ENCODE results near the gene DAAM1. TPM values are rescaled to one million over a fixed set of nuclear protein-coding genes. Genes with fewer than 3 reads are reported as not detected.

The DAAM1 gene
- total RNA-seq, 1 experiment from 2014 or later: 35.3 TPM

DNA sequence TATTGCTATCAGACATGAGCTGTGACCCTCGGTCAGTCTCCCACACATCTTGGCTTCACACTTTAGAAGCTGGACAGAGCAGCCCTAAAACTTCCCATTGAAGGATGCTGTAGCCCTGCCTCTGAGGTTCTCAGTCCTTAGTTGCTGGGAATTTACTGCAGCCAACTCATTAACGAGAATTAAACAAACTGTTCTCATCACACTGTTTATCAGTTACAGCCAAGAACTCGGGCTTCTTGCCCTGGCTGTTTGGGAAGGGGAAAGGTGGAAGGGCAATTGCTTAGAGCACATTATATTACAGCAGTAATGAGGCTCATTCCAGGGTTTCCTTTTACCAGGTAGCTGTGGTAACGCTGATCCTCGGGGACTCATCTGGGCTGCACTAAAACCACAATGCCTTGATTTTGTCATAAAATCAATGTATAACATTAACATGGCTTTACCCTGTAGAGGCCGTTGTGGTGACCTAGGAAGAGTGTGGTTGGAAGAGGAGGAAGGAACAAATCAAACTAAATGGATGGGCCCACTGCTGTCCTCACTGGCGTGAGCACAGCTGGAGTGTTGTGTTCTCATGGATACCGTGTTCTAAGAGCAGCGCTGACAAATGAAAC lies 189.6 kb downstream of the DAAM1 start:
- Mint-ChIP-seq H3K27me3 (ENCODE audit: insufficient read depth, unreplicated experiment) (peaks cover 3% of the 10 kb centered on the region), H3K36me3 (ENCODE audit: insufficient read depth, unreplicated experiment) (no peaks in the 10 kb centered on the region), H3K27ac (ENCODE audit: unreplicated experiment) (no peak overlapping the region), H3K4me1 (ENCODE audit: low read depth, unreplicated experiment) (peaks cover 7% of the 10 kb centered on the region), H3K4me3 (ENCODE audit: unreplicated experiment) (no peak overlapping the region), H3K9me3 (ENCODE audit: unreplicated experiment) (peaks cover 10% of the 10 kb centered on the region)
- Histone ChIP-seq H3K27me3 (replicated peaks; ENCODE audit: control insufficient read depth, insufficient read depth, low read length) (no peaks in the 10 kb centered on the region), H3K36me3 (ENCODE audit: control insufficient read depth, insufficient read depth, low read length) (no peaks in the 10 kb centered on the region), H3K4me3 (ENCODE audit: low read depth, low read length) (no peak overlapping the region), H3K9me3 (no peaks in the 10 kb centered on the region), H3K4me1 (no peaks in the 10 kb centered on the region)
- ChIA-PET POLR2A (no interaction called here), CTCF (no interaction called here)
- intact Hi-C loops (cut with micrococcal nuclease; ENCODE audit: unreplicated experiment): no loop called here
- no TSS peak for BruUV-seq (replicated peaks)
- no peak for DNase-seq
- TF ChIP-seq, protein P1, sequence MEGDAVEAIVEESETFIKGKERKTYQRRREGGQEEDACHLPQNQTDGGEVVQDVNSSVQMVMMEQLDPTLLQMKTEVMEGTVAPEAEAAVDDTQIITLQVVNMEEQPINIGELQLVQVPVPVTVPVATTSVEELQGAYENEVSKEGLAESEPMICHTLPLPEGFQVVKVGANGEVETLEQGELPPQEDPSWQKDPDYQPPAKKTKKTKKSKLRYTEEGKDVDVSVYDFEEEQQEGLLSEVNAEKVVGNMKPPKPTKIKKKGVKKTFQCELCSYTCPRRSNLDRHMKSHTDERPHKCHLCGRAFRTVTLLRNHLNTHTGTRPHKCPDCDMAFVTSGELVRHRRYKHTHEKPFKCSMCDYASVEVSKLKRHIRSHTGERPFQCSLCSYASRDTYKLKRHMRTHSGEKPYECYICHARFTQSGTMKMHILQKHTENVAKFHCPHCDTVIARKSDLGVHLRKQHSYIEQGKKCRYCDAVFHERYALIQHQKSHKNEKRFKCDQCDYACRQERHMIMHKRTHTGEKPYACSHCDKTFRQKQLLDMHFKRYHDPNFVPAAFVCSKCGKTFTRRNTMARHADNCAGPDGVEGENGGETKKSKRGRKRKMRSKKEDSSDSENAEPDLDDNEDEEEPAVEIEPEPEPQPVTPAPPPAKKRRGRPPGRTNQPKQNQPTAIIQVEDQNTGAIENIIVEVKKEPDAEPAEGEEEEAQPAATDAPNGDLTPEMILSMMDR (IDR thresholded peaks at IDR 0.05; ENCODE audit: insufficient read depth in 1 of 2, low read depth in 1 of 2, low read length in 1 of 2, severe bottlenecking in 1 of 2, unreplicated experiment in 1 of 2): no peak

GRCh38 chr14:59389936-59390335 lies 201.5 kb downstream of the DAAM1 start:
- DNase-seq: no peak
- no peaks in the 10 kb centered on the region for H3K9me3 Mint-ChIP-seq (ENCODE audit: unreplicated experiment)
- no peaks in the 10 kb centered on the region for H3K36me3 Mint-ChIP-seq (ENCODE audit: insufficient read depth, unreplicated experiment)
- no TSS peak for BruUV-seq (replicated peaks)
- H3K27me3 ChIP-seq (replicated peaks; ENCODE audit: control insufficient read depth, insufficient read depth, low read length): no peaks in the 10 kb centered on the region
- no peaks in the 10 kb centered on the region for H3K4me1 ChIP-seq
- no peak overlapping the region for H3K4me3 ChIP-seq (ENCODE audit: low read depth, low read length)
- peaks cover 7% of the 10 kb centered on the region for H3K27me3 Mint-ChIP-seq (ENCODE audit: insufficient read depth, unreplicated experiment)
- ChIA-PET CTCF (no interaction called here), POLR2A (no interaction called here)
- H3K4me1 Mint-ChIP-seq (ENCODE audit: low read depth, unreplicated experiment): no peaks in the 10 kb centered on the region
- intact Hi-C loops (cut with micrococcal nuclease; ENCODE audit: unreplicated experiment): no loop called here
- TF ChIP-seq, protein P1 (IDR thresholded peaks at IDR 0.05; ENCODE audit: insufficient read depth in 1 of 2, low read depth in 1 of 2, low read length in 1 of 2, severe bottlenecking in 1 of 2, unreplicated experiment in 1 of 2): no peak
- no peaks in the 10 kb centered on the region; the same call in 1 of the 2 replicates for H3K9me3 ChIP-seq
- no peaks in the 10 kb centered on the region for H3K36me3 ChIP-seq (ENCODE audit: control insufficient read depth, insufficient read depth, low read length)
- no peak overlapping the region for H3K27ac Mint-ChIP-seq (ENCODE audit: unreplicated experiment)
- no peak overlapping the region for H3K4me3 Mint-ChIP-seq (ENCODE audit: unreplicated experiment)

DNA sequence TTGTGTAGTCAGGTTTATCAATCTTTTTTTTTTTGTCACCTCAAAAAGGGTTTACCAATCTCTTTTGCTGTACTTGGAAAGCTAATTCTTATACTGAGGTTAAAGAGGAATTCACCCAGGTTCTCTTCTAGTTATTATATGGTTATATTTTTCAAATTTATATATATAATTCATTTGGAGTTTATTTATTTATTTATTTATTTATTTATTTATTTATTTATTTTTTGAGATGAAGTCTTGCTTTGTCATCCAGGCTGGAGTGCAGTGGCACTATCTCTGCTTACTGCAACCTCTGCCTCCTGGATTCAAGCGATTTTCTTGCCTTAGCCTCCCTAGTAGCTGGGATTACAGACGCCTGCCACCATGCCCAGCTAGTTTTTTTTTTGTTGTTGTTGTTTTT lies 202.9 kb downstream of the DAAM1 start:
- POLR2A ChIA-PET: no interaction called here
- Mint-ChIP-seq H3K4me1 (ENCODE audit: low read depth, unreplicated experiment) (no peaks in the 10 kb centered on the region), H3K4me3 (ENCODE audit: unreplicated experiment) (no peak overlapping the region), H3K36me3 (ENCODE audit: insufficient read depth, unreplicated experiment) (no peaks in the 10 kb centered on the region), H3K27me3 (ENCODE audit: insufficient read depth, unreplicated experiment) (peaks cover 7% of the 10 kb centered on the region), H3K27ac (ENCODE audit: unreplicated experiment) (no peak overlapping the region), H3K9me3 (ENCODE audit: unreplicated experiment) (no peaks in the 10 kb centered on the region)
- intact Hi-C loops (cut with micrococcal nuclease; ENCODE audit: unreplicated experiment): no loop called here
- Histone ChIP-seq H3K4me1 (no peaks in the 10 kb centered on the region), H3K27me3 (replicated peaks; ENCODE audit: control insufficient read depth, insufficient read depth, low read length) (no peaks in the 10 kb centered on the region), H3K36me3 (ENCODE audit: control insufficient read depth, insufficient read depth, low read length) (no peaks in the 10 kb centered on the region), H3K9me3 (no peaks in the 10 kb centered on the region; the same call in 1 of the 2 replicates), H3K4me3 (ENCODE audit: low read depth, low read length) (no peak overlapping the region)
- TF ChIP-seq, protein P1 (IDR thresholded peaks at IDR 0.05; ENCODE audit: insufficient read depth in 1 of 2, low read depth in 1 of 2, low read length in 1 of 2, severe bottlenecking in 1 of 2, unreplicated experiment in 1 of 2): no peak
- CTCF ChIA-PET: no interaction called here
- BruUV-seq (replicated peaks): no TSS peak
- DNase-seq: no peak
